Heart right ventricle (tissue), 16 donors: ENCODE results near the gene CYBC1. TPM values are rescaled to one million over a fixed set of nuclear protein-coding genes. Genes with fewer than 3 reads are reported as not detected.

ENCODE experiments used
- ATAC-seq, 8 donors: fragments of 200-7000 bp; cut with Tn5 transposase; one replicate each; pipeline ENCODE4 v1.9.1; 2020; ENCODE audit warnings: mild to moderate bottlenecking in 8 of 8, moderate library complexity in 8 of 8, moderate number of reproducible peaks in 1 of 8
- DNase-seq, 2 donors: peaks; one replicate each; pipeline ENCODE4 v3.0.0-alpha.2; 2020
- H3K27ac ChIP-seq, 10 donors: fragments of 200-600 bp; sonication (generic) in 2 of 10; one replicate each; pipeline versions ENCODE4 v1.5.0 to v1.8.0; 2020 to 2022; ENCODE audit warnings: mild to moderate bottlenecking in 3 of 10
- H3K27me3 ChIP-seq, 7 donors: fragments of 200-600 bp; one replicate each; pipeline ENCODE4 v1.8.0; 2021 to 2022; ENCODE audit warnings: mild to moderate bottlenecking in 2 of 7
- H3K36me3 ChIP-seq, 9 donors: fragments of 200-600 bp; sonication (generic) in 1 of 9; one replicate each; pipeline versions ENCODE4 v1.5.0 to v1.8.0; 2020 to 2022; ENCODE audit warnings: mild to moderate bottlenecking in 2 of 9
- H3K4me1 ChIP-seq, 9 donors: fragments of 200-600 bp; sonication (generic) in 1 of 9; one replicate each; pipeline versions ENCODE4 v1.5.0 to v1.8.0; 2020 to 2022; ENCODE audit warnings: mild to moderate bottlenecking in 4 of 9
- H3K4me3 ChIP-seq, 10 donors: fragments of 200-600 bp; sonication (generic) in 2 of 10; one replicate each; pipeline versions ENCODE4 v1.5.0 to v1.8.0; 2020 to 2022; ENCODE audit warnings: mild to moderate bottlenecking in 7 of 10, moderate library complexity in 2 of 10
- H3K9me3 ChIP-seq, 11 donors: fragments of 200-600 bp in 10 of 11; sonication (generic) in 2 of 11; one replicate each; pipeline versions ENCODE4 v1.5.0 to v1.8.0; 2013 to 2022; ENCODE audit warnings: mild to moderate bottlenecking in 2 of 11, control low read depth in 1 of 11, moderate library complexity in 1 of 11
- WGBS, 2 donors: extraction: QIAGEN DNeasy Blood & Tissue Kit; methylation state at CpG; one replicate each; pipeline ENCODE4 v1.1.7; 2013; ENCODE audit warnings: inconsistent platforms in 1 of 2; 5-methylcytosine and 5-hydroxymethylcytosine counted together
- intact Hi-C, 10 donors: fragments of 100-400 bp; cut with DNase I; formaldehyde crosslinking; loops; one replicate each; pipeline versions ENCODE4 v1.11.1 to v1.14.2; 2022
- long read RNA-seq, 3 donors: library from polyadenylated mRNA; unstranded; transcript quantifications; one replicate each; pipeline ENCODE4 v2.0.0, GENCODE V29; 2020 to 2021
- polyA plus RNA-seq, 2 donors: library from polyadenylated mRNA; stranded (reverse); fragments of 200-250 nt; gene quantifications; one replicate each; pipeline ENCODE4 v1.2.3, GENCODE V29; 2013
- total RNA-seq, 10 donors: library from RNA; stranded (reverse); fragmentation: NEBNext Ultra II Directional in 3 of 10; extraction: Animal tissue kit (Norgen Biotek cat#: 25700) in 3 of 10; gene quantifications; one replicate each; pipeline versions ENCODE4 v1.2.1 to v1.2.4, GENCODE V29; 2021 to 2023
- TF ChIP-seq, protein P1 (sequence below), 9 donors: fragments of 200-600 bp; sonication (generic) in 2 of 9; IDR thresholded peaks; one replicate each; pipeline versions ENCODE4 v1.5.0 to v1.8.0; 2021 to 2022; ENCODE audit warnings: antibody characterized with exemption in 9 of 9, mild to moderate bottlenecking in 5 of 9, moderate library complexity in 1 of 9
- donor health status: Arrhythmogenic right ventricular cardiomyopathy.
- donor health status: ischemic (EF 13 %, LVEDD 7.1; RV severe dilation, severe dysfunction).
- donor health status: healthy with polysubstance abuse.
- donor health status: DM: no; HTN: yes; CAD: no.
- donor health status: DM: no; HTN: no; CAD: no.
- donor health status: ischemic (EF 25% LVEDD 6.9; RV normal size, moderate dysfunction).
- donor health status: ischemic (EF 25% LVEDD 5.7; RV mildly dilated, moderate dysfunction).
- donor health status: healthy.
- donor health status: DM: yes; HTN: yes; CAD: no.
- donor health status: Ischemic cardiomyopathy.
- donor health status: ischemic (EF 35%, LVEDD 5.7; RV mildly dilated, moderate dysfunction).
- donor health status: nonischemic (EF 11% LVEDD 7.7; RV severe dilation, severe dysfunction).
- donor health status: DM: yes; HTN: yes; CAD: no.
- donor health status: PGD.
- donor health status: ischemic (EF 29% LVEDD 5.4; RV normal size, mild dysfunction).
- donor health status: nonischemic (EF 23%, LVEDD 6.1; RV moderate dilation, normal function).

The CYBC1 gene
- 10 to 100 TPM; 13.4 to 56.6 (median 20.5) TPM for total RNA-seq
- polyA plus RNA-seq = 10 to 100 TPM; 26.3 to 32.5 TPM
- long read RNA-seq, donor 1, transcript CYBC1-201 (7 exons, 2,093 nt) = major isoform, 15 of 40 reads
- long read RNA-seq, donor 1, partial matches to known transcripts = 0 of 40 reads
- long read RNA-seq, donor 1, other reads (novel, unspliced or antisense) = 21 of 40 reads
- long read RNA-seq, donor 2, transcript CYBC1-201 (7 exons, 2,093 nt) = major isoform, 14 of 24 reads
- long read RNA-seq, donor 2, partial matches to known transcripts = 1 of 24 reads
- long read RNA-seq, donor 2, other reads (novel, unspliced or antisense) = 5 of 24 reads
- long read RNA-seq, donor 3, transcript CYBC1-205 (2 exons, 2,222 nt) = minor isoform, 6 of 108 reads
- long read RNA-seq, donor 3, transcript CYBC1-201 (7 exons, 2,093 nt) = major isoform, 55 of 108 reads
- long read RNA-seq, donor 3, transcript CYBC1-216 (8 exons, 841 nt) = minor isoform, 6 of 108 reads
- long read RNA-seq, donor 3, partial matches to known transcripts = 5 of 108 reads
- long read RNA-seq, donor 3, other reads (novel, unspliced or antisense) = 20 of 108 reads

- WGBS, 2 donors = 1% methylated on average over 91 of the region's 91 CpGs
- no peaks in the 10 kb centered on the region for H3K27me3 ChIP-seq
- DNase-seq = peak; percentile 92 to 94
- TF ChIP-seq, protein P1, sequence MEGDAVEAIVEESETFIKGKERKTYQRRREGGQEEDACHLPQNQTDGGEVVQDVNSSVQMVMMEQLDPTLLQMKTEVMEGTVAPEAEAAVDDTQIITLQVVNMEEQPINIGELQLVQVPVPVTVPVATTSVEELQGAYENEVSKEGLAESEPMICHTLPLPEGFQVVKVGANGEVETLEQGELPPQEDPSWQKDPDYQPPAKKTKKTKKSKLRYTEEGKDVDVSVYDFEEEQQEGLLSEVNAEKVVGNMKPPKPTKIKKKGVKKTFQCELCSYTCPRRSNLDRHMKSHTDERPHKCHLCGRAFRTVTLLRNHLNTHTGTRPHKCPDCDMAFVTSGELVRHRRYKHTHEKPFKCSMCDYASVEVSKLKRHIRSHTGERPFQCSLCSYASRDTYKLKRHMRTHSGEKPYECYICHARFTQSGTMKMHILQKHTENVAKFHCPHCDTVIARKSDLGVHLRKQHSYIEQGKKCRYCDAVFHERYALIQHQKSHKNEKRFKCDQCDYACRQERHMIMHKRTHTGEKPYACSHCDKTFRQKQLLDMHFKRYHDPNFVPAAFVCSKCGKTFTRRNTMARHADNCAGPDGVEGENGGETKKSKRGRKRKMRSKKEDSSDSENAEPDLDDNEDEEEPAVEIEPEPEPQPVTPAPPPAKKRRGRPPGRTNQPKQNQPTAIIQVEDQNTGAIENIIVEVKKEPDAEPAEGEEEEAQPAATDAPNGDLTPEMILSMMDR (IDR thresholded peaks at IDR 0.05) = no peak
- H3K4me3 ChIP-seq = peak within 1 kb of the TSS; percentile 66 to 99 (median 90)
- no peaks in the 10 kb centered on the region for H3K9me3 ChIP-seq
- H3K27ac ChIP-seq = peak within 1 kb of the TSS; percentile 79 to 99 (median 93)
- H3K4me1 ChIP-seq = peaks cover 5 to 45% (median 31%) of the 10 kb centered on the region in 9 donors
- intact Hi-C loops = loop anchor here in 2 of 10 donors (5.0 to 10.0 kb wide), 2 partner anchors 33 to 104 kb away; partner anchors contain the start of genes HEXD (in 1 of the 2) and OGFOD3 (in 1 of the 2)
- peaks cover 0 to 23% (median 0%) of the 10 kb centered on the region in 9 donors for H3K36me3 ChIP-seq
- ATAC-seq = peak; percentile 93 to 97 (median 96)
Measured at GRCh38 chr17:82450357-82451106, at the start of gene CYBC1. Gene CYBC1, minus strand, starts transcription at chr17:82450752. Its CDS starts 1,498 bp downstream, at chr17:82449254.

GRCh38 chr17:82497483-82498405 lies 47.2 kb upstream of the CYBC1 start:
- TF ChIP-seq, protein P1 (IDR thresholded peaks at IDR 0.05) = no peak
- Histone ChIP-seq H3K9me3 (no peaks in the 10 kb centered on the region), H3K4me1 (peaks cover 6 to 30% (median 15%) of the 10 kb centered on the region in 9 donors), H3K36me3 (no peaks in the 10 kb centered on the region), H3K4me3 (peak overlapping the region; percentile 44 to 84 (median 68)), H3K27ac (peak overlapping the region; percentile 74 to 89 (median 82)), H3K27me3 (no peaks in the 10 kb centered on the region)
- 7 to 8% methylated on average over 62 to 66 of the region's 66 CpGs for WGBS, 2 donors
- peak in 1 of 2 donors; percentile 36 for DNase-seq
- intact Hi-C loops = loop anchor here in 6 of 10 donors (1.0 to 10.0 kb wide), 7 partner anchors 22 to 145 kb away; partner anchors contain the start of genes FOXK2 (in 1 of the 6), NARF (in 1 of the 6) and TEX19 (in 1 of the 6)
- peak; percentile 39 to 55 (median 44) for ATAC-seq

DNA sequence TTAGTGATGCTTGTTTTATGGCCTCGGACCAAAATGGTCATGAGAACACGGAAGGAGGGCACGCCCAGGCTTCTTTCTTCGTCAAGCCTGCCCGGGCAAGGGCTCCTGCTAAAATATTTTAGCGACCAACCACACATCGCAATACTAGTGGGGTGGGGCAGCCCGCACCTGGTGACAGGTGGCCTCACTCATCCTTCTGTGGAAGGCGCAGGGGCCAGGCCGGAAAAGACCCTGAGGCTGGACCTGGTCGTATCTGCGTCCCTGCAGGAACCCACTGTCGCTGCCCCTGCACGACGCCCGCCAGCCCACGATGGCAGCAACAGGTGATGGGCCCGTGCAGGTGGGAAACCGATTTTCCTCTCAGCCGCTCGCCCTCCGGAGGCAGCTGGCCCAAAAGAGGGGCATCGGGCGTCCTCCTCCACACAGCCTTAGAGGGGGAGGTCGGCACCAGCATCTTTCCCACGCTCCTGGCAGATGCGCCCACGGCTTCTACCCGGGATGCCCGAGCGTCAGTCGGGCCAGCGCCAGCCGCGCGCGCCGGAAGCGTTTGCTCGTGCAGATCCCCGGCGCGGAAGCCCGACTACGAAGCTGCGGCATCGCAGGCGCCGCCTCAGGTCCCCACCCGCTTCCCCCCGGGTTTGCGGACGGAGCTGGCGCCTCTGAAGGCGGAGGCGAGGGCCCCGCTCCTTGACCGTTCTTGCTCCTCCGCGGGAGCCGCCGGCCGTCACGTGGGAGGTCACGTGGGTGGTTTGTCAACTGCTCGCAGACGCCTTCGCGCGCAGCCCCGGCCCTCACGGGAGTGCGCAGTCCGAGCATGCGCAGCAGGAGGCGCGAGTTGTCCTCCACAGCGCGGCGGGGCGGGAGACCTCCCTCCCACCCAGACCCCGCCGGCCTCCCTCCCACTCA lies 46.2 kb upstream of the CYBC1 start:
- intact Hi-C loops = loop anchor here in 6 of 10 donors (1.0 to 10.0 kb wide), 7 partner anchors 23 to 144 kb away; partner anchors contain the start of genes FOXK2 (in 1 of the 6), NARF (in 1 of the 6) and TEX19 (in 1 of the 6)
- Histone ChIP-seq H3K4me1 (peaks cover 6 to 30% (median 15%) of the 10 kb centered on the region in 9 donors), H3K9me3 (no peaks in the 10 kb centered on the region), H3K27me3 (no peaks in the 10 kb centered on the region), H3K4me3 (peak overlapping the region; percentile 44 to 84 (median 68)), H3K36me3 (no peaks in the 10 kb centered on the region), H3K27ac (peak overlapping the region; percentile 74 to 89 (median 82))
- 9 to 10% methylated on average over 76 to 83 of the region's 83 CpGs for WGBS, 2 donors
- DNase-seq (peak; percentile 96 to 97), ATAC-seq (peak; percentile 81 to 94 (median 90))
- TF ChIP-seq, protein P1 (IDR thresholded peaks at IDR 0.05) = peak in 1 of 9 donors; percentile 18
